ENCODE data around the gene PARP15. TPM values are rescaled to one million over a fixed set of nuclear protein-coding genes. Genes with fewer than 3 reads are reported as not detected.

The PARP15 gene
- total RNA-seq, 3 donors from 2014 or later: 1.2 to 2.0 (median 1.4) TPM

GRCh38 chr3:122626515-122627180 lies 49.2 kb downstream of the PARP15 start:
- TF ChIP-seq CTCF (IDR thresholded peaks at IDR 0.05): no peak
- H3K36me3 ChIP-seq (ENCODE audit: low read depth): no peaks in the 10 kb centered on the region
- ATAC-seq (no peak), DNase-seq (no peak)
- no peak overlapping the region for H3K4me3 ChIP-seq
- H3K9me3 ChIP-seq: no peaks in the 10 kb centered on the region
- no peaks in the 10 kb centered on the region for H3K4me1 ChIP-seq (ENCODE audit: low read depth)
- intact Hi-C loops (cut with DNase I, micrococcal nuclease): no loop called here

DNA sequence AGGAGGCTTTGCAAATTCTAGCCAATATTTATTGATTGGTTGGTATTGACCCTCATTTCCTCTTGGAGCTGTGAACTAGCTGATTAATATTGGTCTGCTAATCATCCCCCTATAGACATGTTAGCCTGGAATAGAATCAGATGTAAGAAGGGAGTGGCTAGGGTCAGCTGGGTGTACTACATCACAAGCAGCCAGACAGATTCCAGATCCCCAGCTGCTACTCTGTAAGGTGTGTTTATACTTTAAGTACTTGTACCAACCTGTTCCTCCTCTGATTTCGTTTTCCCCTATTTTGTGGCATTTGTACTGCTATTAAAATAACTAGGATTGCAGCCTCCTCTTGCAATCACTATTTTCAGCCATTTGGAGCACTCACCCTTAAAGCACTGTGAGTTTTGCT lies 49.9 kb downstream of the PARP15 start:
- Histone ChIP-seq H3K9me3 (no peaks in the 10 kb centered on the region), H3K36me3 (ENCODE audit: low read depth) (no peaks in the 10 kb centered on the region), H3K4me1 (ENCODE audit: low read depth) (no peaks in the 10 kb centered on the region), H3K4me3 (no peak overlapping the region)
- ATAC-seq (no peak), DNase-seq (no peak)
- no peak for TF ChIP-seq CTCF (IDR thresholded peaks at IDR 0.05)
- intact Hi-C loops (cut with DNase I, micrococcal nuclease): no loop called here

DNA sequence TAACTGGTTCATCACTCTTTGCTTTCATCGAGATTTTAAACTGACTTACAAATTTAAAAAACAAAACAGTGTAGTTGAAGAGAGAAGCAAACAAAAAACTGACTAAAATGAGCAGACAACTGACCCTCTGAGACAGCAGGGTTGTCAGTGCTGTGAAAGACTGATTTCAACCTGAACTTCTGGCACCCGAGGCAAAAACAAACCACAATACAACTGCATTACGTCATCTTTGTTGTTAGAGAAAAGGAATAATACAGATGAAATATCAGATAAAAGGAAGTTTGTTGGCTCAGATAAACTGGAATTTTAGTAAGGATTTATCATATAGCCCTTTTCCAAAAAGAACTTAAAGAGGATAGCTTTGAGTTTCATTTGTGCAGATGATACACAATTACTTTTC lies 51.1 kb downstream of the PARP15 start:
- intact Hi-C loops (cut with DNase I, micrococcal nuclease): no loop called here
- Histone ChIP-seq H3K4me3 (no peak overlapping the region), H3K36me3 (ENCODE audit: low read depth) (no peaks in the 10 kb centered on the region), H3K9me3 (no peaks in the 10 kb centered on the region), H3K4me1 (ENCODE audit: low read depth) (no peaks in the 10 kb centered on the region)
- ATAC-seq (no peak), DNase-seq (no peak)
- no peak for TF ChIP-seq CTCF (IDR thresholded peaks at IDR 0.05)

DNA sequence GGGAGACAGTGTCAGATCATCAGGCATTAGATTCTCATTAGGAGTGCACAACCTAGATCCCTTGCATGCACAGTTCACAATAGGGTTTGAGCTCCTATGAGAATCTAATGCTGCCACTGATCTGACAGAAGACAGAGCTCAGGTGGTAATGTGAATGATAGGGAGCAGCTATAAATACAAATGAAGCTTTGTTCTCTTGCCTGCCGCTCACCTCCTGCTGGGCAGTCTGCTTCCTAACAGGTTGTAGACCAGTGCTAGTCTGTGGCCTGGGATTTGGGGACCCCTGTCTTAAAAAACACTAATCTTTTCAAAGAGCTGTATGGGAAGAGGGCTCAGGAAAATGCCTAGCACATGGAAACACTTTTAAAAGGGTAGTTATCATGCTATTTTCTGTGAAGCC lies 52.3 kb downstream of the PARP15 start:
- Histone ChIP-seq H3K4me3 (no peak overlapping the region), H3K36me3 (ENCODE audit: low read depth) (no peaks in the 10 kb centered on the region), H3K9me3 (no peaks in the 10 kb centered on the region), H3K4me1 (ENCODE audit: low read depth) (no peaks in the 10 kb centered on the region)
- no peak for TF ChIP-seq CTCF (IDR thresholded peaks at IDR 0.05)
- ATAC-seq (no peak), DNase-seq (no peak)
- intact Hi-C loops (cut with DNase I, micrococcal nuclease): no loop called here

DNA sequence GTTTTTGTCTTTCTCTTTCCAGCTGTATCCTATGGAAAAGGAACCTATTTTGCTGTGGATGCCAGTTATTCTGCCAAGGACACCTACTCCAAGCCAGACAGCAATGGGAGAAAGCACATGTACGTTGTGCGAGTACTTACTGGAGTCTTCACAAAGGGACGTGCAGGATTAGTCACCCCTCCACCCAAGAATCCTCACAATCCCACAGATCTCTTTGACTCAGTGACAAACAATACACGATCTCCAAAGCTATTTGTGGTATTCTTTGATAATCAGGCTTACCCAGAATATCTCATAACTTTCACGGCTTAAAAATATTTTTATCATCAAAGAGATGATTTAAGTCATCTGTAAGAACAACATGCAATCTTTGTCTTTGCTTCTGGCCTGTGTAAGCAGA lies 58.3 kb downstream of the PARP15 start:
- no peak for TF ChIP-seq CTCF (IDR thresholded peaks at IDR 0.05)
- H3K36me3 ChIP-seq (ENCODE audit: low read depth): no peaks in the 10 kb centered on the region
- no peak for DNase-seq
- H3K4me1 ChIP-seq (ENCODE audit: low read depth): no peaks in the 10 kb centered on the region
- H3K9me3 ChIP-seq: no peaks in the 10 kb centered on the region
- no peak for ATAC-seq
- intact Hi-C loops (cut with DNase I, micrococcal nuclease): no loop called here
- no peak overlapping the region for H3K4me3 ChIP-seq

GRCh38 chr3:122636697-122637096 lies 59.2 kb downstream of the PARP15 start:
- ATAC-seq: no peak
- H3K36me3 ChIP-seq (ENCODE audit: low read depth): no peaks in the 10 kb centered on the region
- H3K4me1 ChIP-seq (ENCODE audit: low read depth): no peaks in the 10 kb centered on the region
- no peak for TF ChIP-seq CTCF (IDR thresholded peaks at IDR 0.05)
- intact Hi-C loops (cut with DNase I, micrococcal nuclease): no loop called here
- DNase-seq: no peak
- H3K4me3 ChIP-seq: no peak overlapping the region
- no peaks in the 10 kb centered on the region for H3K9me3 ChIP-seq

Data from mucosa of descending colon (tissue), 3 donors.